ENCODE results near the gene MPRIP.

MPRIP gene

GRCh38 chr17:17089796-17090641 lies 47.8 kb downstream of the MPRIP start:
- no peak for DNase-seq

GRCh38 chr17:17090642-17091103 lies 48.4 kb downstream of the MPRIP start:
- DNase-seq, result no peak

DNA sequence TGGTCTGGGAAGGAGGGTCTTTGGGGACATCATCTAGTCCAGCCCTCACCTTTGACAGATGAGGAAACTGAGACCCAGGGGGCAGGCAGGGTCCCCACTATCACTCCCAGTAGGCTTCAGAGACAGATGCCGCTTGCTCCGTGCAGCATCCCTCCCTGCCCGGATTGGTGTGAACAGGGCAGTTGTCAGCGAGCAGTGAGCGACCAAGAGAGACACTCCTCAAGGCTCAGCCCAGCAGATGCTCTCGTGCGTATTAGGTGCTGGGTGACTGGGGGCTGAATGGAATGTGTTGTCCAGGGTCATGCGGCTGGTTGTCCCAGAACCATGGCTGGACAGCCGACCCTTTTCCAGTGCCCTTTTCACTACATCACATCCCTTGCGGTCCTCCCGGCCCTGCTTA lies 49.0 kb downstream of the MPRIP start:
- DNase-seq, result no peak

DNA sequence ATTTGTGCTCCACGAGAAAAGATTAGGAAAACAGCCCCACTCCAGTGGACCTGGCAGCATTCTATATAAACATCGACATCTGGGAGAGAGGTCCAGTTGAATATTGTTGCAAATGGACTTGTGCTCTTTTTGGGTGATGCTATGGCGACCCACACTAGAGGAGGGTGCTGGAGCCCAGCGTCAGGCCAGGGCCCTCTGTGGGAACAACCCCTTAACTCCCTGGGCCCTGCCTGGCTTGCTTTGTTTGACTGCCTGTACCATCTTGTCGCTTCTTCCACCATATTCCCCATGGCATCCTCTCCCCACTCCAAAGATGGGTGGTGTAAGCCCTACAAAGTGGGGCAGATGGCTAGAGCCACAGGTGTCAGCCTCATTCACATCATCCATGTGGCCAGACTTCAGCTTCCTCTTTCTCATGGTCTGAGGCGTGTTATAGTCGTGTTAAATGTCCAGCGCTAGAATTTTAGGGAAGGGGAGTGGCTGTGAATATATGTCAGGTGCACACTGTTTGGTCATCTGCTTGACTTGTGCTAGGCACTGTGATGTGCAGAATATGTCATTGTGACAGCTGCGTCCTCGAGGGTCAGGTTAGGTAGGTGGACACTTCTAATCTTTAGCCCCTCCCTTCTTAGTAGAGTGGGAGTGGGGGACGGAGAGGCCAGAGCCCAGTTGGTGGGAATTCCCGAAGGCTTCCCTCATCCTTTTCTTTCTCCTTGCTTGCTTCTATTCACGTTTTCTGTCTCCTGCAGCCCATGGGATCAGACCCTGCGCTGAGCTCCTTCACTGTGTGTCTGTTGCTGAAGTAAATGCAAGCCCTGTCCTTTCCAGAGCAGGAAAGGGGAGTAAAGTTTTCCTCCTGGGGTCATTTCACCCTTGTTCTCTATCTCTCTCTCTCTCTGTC lies 49.8 kb downstream of the MPRIP start:
- peak; percentile 7 for DNase-seq

DNA sequence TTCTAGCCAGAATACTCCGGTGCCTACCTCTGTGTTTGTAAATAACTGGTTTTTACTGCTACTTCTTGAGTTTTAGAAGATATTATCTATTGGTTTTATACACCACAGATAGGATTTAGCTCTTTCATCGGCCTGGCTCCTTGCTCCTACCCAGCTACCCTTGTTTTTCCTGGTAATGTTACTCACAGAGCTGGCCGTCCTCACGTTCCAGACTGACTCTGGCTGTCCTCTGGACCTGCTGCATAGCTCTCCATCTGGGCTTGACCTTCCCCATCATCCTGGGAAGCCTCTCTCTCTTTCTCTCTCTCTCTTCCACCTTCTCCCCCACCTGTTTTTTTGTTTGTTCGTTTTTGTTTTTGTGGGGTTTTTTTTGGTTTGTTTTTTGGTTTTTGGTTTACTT lies 51.5 kb downstream of the MPRIP start:
- DNase-seq, result no peak

DNA sequence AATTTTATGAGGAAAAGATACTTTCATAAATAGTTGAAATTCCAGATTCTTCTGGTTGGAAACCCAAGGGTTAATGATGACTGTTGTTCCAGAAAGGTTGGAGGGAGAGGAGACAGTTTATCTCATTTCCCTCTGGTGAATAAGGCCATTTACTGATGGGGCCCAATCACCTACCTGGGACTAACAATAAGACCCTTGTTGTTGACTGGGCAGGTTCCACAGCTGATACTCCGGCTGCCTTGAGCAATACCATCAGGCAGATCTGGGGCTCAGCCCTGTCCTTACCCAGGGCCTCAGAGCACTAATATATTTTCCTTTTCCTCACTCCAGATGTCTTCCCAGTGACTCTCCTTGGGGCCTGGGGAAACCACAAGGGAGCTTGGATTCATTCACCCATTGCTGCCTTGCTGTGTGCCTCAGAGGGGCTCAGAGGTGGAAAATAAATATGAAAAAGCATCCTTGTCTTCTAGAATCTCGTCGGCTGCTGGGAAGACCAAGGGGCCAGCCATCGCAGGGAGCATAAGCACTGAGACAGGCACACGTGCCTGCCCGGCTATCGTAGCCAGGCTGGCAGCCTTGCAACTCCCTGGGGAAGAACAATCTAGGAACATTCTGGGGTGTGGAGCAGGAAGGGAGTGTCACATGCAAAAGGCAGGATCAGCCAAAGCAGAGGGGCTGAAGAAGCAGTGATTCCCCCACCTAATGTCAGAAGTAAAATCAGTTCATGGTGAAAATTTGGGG lies 54.4 kb downstream of the MPRIP start:
- DNase-seq, result no peak

- no peak for DNase-seq
These were observed 55.6 kb downstream of the MPRIP start for GRCh38 chr17:17097763-17098345.

GRCh38 chr17:17098551-17099179 lies 56.4 kb downstream of the MPRIP start:
- DNase-seq, result no peak

DNA sequence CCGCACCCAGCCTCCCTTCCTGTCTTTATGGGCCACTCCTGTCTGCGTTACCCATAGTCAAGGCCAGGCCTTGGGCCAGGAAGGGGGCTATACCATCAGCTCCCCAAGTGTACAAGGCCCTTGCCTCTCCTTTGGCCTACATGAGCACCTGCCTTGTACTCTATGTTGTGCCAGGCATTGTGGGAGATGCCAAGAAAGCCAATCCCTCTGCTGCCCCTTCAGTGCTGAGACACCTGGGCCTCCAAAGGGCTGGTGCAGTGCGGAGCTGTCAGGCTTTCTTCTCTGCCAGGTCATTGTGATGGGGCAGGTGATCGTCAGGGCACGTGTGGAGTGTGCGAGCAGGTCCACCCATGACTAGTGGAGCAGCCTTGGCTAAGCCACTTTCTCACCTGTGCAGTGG lies 59.9 kb downstream of the MPRIP start:
- no peak for DNase-seq

DNA sequence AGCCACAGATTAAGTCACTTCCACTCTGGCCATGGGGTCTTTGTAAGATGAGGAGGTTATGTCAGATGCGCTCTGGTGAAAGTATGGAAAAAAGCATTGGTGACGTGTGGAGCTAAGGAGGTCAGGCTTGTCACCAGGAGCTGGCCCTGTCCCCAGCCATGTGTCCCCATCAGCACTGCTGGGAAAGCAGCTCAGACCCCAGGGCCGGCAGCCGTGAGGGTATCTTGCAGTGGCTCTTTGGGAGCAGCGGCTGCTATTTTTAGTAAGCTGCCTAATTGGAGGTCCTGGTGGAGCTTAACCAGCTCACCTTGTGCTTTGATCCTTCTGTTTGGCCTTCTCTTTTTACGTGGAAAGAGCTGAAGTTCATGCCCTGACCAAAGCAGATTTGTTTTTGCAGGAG lies 60.9 kb downstream of the MPRIP start:
- no peak for DNase-seq

DNA sequence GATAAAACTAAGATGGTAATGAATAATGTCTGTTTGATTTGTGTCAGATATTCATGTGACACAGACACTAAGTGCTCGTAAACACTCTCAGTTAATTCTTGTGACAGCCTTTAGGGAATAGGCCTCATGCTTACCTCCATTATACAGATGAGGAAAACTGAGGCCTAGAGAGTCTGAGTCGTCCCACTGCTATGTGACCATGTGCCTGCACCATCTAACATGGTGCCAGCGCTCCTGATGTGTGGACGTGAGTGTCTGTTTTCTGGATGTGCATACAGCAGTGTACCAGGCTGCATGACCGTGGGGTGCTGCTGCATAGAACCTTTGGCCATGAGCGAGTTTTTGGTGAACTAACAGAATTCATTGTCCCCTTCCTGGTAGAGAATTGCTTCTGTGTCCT lies 61.8 kb downstream of the MPRIP start:
- DNase-seq, result no peak

GRCh38 chr17:17104494-17104893 lies 62.2 kb downstream of the MPRIP start:
- no peak for DNase-seq

DNA sequence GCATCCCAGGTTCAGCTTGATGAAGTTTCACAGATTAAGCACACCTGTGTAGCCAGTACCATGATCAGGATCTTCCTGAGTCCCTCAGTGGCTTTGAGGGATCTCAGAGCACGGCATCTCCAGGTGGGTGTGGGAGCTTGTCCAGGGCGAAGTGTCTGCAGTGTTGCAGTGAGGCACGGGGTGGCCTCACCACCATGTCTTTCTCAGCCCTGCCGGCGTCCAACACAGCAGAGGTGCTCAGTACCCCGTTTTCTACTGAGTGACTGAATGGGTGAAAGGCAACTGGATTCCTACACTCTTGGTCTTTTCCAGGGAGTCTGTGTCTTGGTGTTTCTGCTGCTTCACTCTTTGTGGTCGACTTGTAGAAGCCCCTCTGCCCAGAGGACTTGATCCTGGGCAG lies 63.7 kb downstream of the MPRIP start:
- DNase-seq, result no peak

DNA sequence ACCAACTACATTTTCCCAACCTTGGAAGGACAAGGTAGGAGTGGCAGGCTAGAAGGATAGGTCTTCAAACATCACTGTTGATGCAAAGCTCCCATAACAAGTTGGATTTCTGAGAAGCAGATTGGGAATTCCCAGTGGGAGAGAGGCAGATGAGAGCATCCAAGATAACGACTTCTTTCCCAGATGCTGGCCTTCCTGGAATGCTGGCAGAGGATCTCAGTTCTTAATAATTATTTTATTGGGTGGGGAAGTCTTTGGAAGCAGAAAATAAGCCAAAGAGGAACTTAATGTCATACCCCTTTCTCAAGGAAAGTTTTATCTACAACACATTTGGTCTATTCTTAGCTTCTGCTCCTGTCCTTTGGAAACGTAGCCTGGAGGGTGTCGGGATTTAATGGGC lies 64.5 kb downstream of the MPRIP start:
- no peak for DNase-seq

DNA sequence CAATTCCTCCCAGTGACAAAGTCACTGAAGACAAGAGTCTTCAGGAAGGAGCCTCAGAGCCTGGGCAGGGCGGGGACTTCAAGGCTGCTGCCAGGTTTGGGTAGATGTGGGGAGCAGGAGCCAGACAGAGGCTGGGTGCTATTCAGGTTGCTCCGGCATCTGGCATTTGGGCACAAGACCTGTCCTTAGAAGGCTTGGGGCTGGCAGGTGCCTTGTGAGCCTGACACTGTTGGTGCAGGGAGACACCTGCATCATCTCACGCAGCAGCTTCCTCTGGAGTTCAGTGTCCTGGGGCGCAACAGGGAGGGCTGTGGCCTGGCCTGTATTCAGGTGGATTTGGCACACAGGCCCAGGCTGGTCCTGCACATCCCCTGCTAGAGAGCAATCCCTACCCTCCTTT lies 65.0 kb downstream of the MPRIP start:
- DNase-seq, result no peak

DNA sequence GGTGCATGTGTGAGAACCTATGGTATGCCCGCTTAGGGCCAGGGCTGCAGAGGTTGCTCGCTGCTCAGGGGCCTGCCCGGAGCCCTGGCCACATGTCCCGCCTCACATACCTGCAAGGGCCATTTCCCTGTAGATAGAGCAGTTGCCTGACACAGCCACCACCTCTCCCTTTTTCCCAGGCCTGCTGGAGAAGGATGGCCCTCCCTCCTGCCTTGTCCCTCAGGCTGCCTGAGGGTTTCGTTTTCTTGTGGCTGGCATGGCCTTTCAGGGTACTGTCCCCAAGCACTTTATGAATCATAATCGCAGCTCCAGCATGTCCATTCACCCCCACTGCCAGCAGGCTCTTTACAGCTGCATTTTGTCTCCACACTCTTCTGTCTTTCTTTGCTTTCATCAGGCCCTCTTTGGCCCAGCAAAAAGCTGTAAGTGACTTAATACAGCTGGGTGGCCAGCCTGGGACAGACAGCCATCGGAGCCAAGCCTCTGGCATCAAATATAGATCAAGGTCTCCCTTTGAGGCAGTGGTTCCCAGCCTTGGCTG lies 65.7 kb downstream of the MPRIP start:
- DNase-seq, result no peak

- DNase-seq, result no peak
These were observed 66.3 kb downstream of the MPRIP start for GRCh38 chr17:17108451-17109049.

GRCh38 chr17:17109256-17109655 lies 67.0 kb downstream of the MPRIP start:
- no peak for DNase-seq

DNA sequence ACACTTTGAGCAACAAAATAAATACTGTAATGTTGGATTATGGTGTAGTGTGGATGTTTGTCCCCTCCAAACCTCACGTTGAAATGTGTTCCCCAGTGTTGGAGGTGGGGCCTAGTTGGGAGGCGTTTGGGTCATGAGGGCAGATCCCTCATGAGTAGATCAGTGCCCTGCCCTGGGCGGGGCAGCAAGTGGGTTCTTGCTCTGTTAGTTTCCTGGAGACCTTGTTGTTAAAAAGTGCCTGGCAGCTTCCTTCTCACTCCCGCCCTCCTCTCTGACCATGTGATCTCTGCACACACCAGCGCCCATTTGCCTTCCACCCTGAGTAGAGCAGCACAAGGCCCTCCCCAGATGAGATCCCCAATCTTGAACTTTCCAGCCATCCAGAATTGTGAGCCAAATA lies 67.7 kb downstream of the MPRIP start:
- DNase-seq, result peak; percentile 35

DNA sequence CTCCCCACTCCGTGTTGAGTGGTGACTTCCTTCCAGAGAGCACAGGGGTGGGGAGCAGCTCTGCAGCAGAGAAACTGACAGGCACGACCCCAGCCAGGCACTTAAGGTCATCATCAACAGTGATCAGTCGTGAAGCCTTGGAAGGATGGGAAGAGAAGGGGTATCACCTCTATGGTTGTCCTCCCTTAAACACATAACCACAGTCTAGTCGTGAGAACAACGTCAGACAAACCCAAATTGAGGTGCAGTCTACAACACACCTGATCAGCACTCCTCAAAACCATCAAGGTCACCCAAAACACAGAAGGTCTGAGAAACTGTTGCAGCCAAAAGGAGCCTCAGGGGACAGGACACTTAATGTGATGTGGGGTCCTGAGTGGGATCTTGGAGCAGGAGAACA lies 68.3 kb downstream of the MPRIP start:
- DNase-seq, result no peak

Measured in inflammatory macrophage treated with lipopolysaccharide for 4 hours (primary cell).